ENCODE results near the gene C20orf204. TPM values are rescaled to one million over a fixed set of nuclear protein-coding genes. Genes with fewer than 3 reads are reported as not detected.

C20orf204 gene
- total and polyA plus RNA-seq, 10 of the 15 experiments (the other 5 are each of a cell fraction or from before 2014, with no cell fraction given), result 0.24 to 56.0 (median 12.4) TPM

DNA sequence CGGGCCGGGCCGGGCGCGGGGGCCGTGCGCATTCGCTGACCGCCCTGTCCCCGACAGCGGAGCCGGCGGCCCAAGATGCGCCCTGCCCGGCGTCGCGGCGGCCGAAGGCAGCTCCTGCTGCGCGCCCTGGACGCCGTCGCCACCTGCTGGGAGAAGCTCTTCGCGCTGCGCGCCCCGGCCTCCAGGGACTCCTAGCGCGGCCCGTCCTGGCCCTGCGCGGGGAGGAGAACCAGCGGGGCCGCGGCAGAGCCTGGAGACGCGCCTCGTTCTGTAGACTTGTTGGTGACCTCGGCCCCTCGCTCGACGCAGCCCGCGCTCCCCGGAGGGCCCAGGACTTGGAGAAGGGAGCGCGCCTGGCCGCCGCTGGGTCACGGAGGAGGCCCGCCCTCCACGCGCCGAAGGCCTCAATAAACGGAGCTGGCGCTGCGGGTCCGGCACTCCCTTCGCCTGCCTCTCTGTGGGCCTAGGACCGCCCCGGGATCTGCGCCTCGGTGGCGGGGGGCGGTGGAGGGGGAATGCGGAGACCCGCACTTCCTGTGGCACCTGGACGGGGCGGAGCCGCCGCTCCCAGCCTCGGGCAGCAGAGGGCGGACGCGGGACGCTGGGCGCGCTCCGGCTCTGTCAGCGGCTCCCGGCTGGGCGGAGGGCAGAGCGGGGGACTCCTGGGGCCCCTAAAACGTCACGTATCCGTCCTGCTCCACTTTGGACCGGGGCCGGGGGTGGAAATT, 2.7 kb downstream of the C20orf204 start (continued):
- TF ChIP-seq CTCF (IDR thresholded peaks at IDR 0.05 in 2 of 3, conservative IDR thresholded peaks at IDR 0.05 in 1 of 3; ENCODE audit: control insufficient read depth in 2 of 3, extremely low read depth in 1 of 3, insufficient read depth in 1 of 3, low read depth in 3 of 3, low read length in 3 of 3) (peak; percentile 65 to 85 (median 82)), BMI1 (IDR thresholded peaks at IDR 0.05; ENCODE audit: borderline replicate concordance) (no peak), BHLHE40 (IDR thresholded peaks at IDR 0.05; ENCODE audit: borderline replicate concordance in 1 of 2, low read depth in 2 of 2, low read length in 1 of 2) (peak in 1 of 2 experiments; percentile 43; a peak in 3 of 4 replicates), KLF5 (IDR thresholded peaks at IDR 0.05; ENCODE audit: partially characterized antibody) (peak; percentile 46), IKZF2 (IDR thresholded peaks at IDR 0.05) (peak; percentile 43 to 62; a peak in 2 of 4 replicates), E2F8 (IDR thresholded peaks at IDR 0.05; ENCODE audit: low read depth, partially characterized antibody) (no peak), WRNIP1 (IDR thresholded peaks at IDR 0.05; ENCODE audit: borderline replicate concordance, low read depth, low read length) (no peak), POU2F2 (IDR thresholded peaks at IDR 0.05; ENCODE audit: borderline replicate concordance, low read depth, low read length) (0 out of 3 replicates have a peak, but pooled peaks have one; percentile 4), CREM (IDR thresholded peaks at IDR 0.05; ENCODE audit: low read depth) (0 out of 2 replicates have a peak, but pooled peaks have one; percentile 7), NR2C1 (IDR thresholded peaks at IDR 0.05) (0 out of 2 replicates have a peak, but pooled peaks have one; percentile 20), HDGF (IDR thresholded peaks at IDR 0.05) (peak; percentile 37; the same call in 1 of the 2 replicates), RAD21 (IDR thresholded peaks at IDR 0.05; ENCODE audit: insufficient read depth, low read depth, low read length) (peak; percentile 72), MLLT1 (IDR thresholded peaks at IDR 0.05) (0 out of 2 replicates have a peak, but pooled peaks have one; percentile 52), RELB (IDR thresholded peaks at IDR 0.05; ENCODE audit: low read depth) (peak; percentile 46; the same call in 1 of the 2 replicates), HDAC6 (IDR thresholded peaks at IDR 0.05; ENCODE audit: unreplicated experiment) (peak; percentile 100), TCF3 (IDR thresholded peaks at IDR 0.05; ENCODE audit: borderline replicate concordance, insufficient read depth, low read depth, low read length) (0 out of 2 replicates have a peak, but pooled peaks have one; percentile 63), YY1 (IDR thresholded peaks at IDR 0.05; ENCODE audit: low read depth, low read length) (peak; percentile 69; the same call in 1 of the 2 replicates), NBN (IDR thresholded peaks at IDR 0.05) (peak; percentile 45; the same call in 1 of the 2 replicates), TCF12 (IDR thresholded peaks at IDR 0.05; ENCODE audit: low read depth, low read length) (peak; percentile 78), HDAC2 (IDR thresholded peaks at IDR 0.05) (peak; percentile 90; the same call in 1 of the 2 replicates), POLR2A (IDR thresholded peaks at IDR 0.05; ENCODE audit: low read depth, low read length) (peak; percentile 61)

Measured in GM12878 (cell line).